ENCODE measurements around the gene IGFBP1. TPM values are rescaled to one million over a fixed set of nuclear protein-coding genes. Genes with fewer than 3 reads are reported as not detected.

Gene IGFBP1
- total and polyA plus RNA-seq, 8 donors: 0.55 TPM; not detected in 7

- H3K4me3 ChIP-seq: peak overlapping the region in 2 of 4 donors; percentile 35 to 51
- peak; percentile 80 to 89 for DNase-seq
- peaks cover 0 to 25% (median 16%) of the 10 kb centered on the region in 4 donors for H3K36me3 ChIP-seq
- no peaks in the 10 kb centered on the region for H3K9me3 ChIP-seq
- intact Hi-C loops (cut with DNase I; ENCODE audit: low total_unique reads): loop anchor here (5.0 kb wide), 3 partner anchors 435 to 1260 kb away; no protein-coding TSS in a partner anchor
- H3K27me3 ChIP-seq: peaks cover 6 to 60% (median 41%) of the 10 kb centered on the region in 3 donors
- peaks cover 26 to 50% (median 44%) of the 10 kb centered on the region in 4 donors for H3K4me1 ChIP-seq
- H3K27ac ChIP-seq: no peak overlapping the region
- peak in 4 of 7 experiments; percentile 71 to 89 (median 85) for TF ChIP-seq CTCF (IDR thresholded peaks at IDR 0.05)
- no peak for TF ChIP-seq EP300 (IDR thresholded peaks at IDR 0.05)
- WGBS, 5 donors: 7 to 11% (median 8%) methylated on average over 15 of the region's 15 CpGs
Observed at GRCh38 chr7:45917658-45918057, 29.4 kb downstream of the IGFBP1 start.

GRCh38 chr7:45918556-45918955 is 30.3 kb downstream of the IGFBP1 start:
- TF ChIP-seq POLR2AphosphoS5 (IDR thresholded peaks at IDR 0.05): no peak
- intact Hi-C loops (cut with DNase I; ENCODE audit: low total_unique reads): loop anchor here (5.0 kb wide), 3 partner anchors 434 to 1259 kb away; no protein-coding TSS in a partner anchor
- H3K9me3 ChIP-seq: no peaks in the 10 kb centered on the region
- WGBS, 5 donors: 58 to 79% (median 64%) methylated on average over 2 of the region's 2 CpGs
- H3K27me3 ChIP-seq: peaks cover 6 to 65% (median 45%) of the 10 kb centered on the region in 3 donors
- no peak overlapping the region for H3K27ac ChIP-seq
- H3K4me3 ChIP-seq: peak overlapping the region in 1 of 4 donors; percentile 51
- DNase-seq: no peak
- peaks cover 0 to 16% (median 12%) of the 10 kb centered on the region in 4 donors for H3K36me3 ChIP-seq
- peaks cover 30 to 59% (median 49%) of the 10 kb centered on the region in 4 donors for H3K4me1 ChIP-seq

GRCh38 chr7:45919231-45919784 is 31.0 kb downstream of the IGFBP1 start:
- peaks cover 0 to 15% (median 10%) of the 10 kb centered on the region in 4 donors for H3K36me3 ChIP-seq
- H3K4me1 ChIP-seq: peaks cover 30 to 60% (median 49%) of the 10 kb centered on the region in 4 donors
- H3K9me3 ChIP-seq: no peaks in the 10 kb centered on the region
- no peak overlapping the region for H3K27ac ChIP-seq
- DNase-seq: no peak
- TF ChIP-seq CTCF (IDR thresholded peaks at IDR 0.05) (no peak), EP300 (IDR thresholded peaks at IDR 0.05) (no peak), POLR2AphosphoS5 (IDR thresholded peaks at IDR 0.05) (no peak), POLR2A (IDR thresholded peaks at IDR 0.05) (no peak)
- peak overlapping the region; percentile 49 to 56 (median 50) for H3K4me3 ChIP-seq
- WGBS, 5 donors: 32 to 45% (median 43%) methylated on average over 9 of the region's 9 CpGs
- intact Hi-C loops (cut with DNase I; ENCODE audit: low total_unique reads): loop anchor here (5.0 kb wide), 3 partner anchors 433 to 1258 kb away; no protein-coding TSS in a partner anchor
- peaks cover 6 to 65% (median 45%) of the 10 kb centered on the region in 3 donors for H3K27me3 ChIP-seq

- intact Hi-C loops (cut with DNase I; ENCODE audit: low total_unique reads): loop anchor here (5.0 kb wide), 3 partner anchors 432 to 1257 kb away; no protein-coding TSS in a partner anchor
- no peak for DNase-seq
- Histone ChIP-seq H3K27me3 (peaks cover 6 to 60% (median 45%) of the 10 kb centered on the region in 3 donors), H3K36me3 (peaks cover 0 to 8% (median 4%) of the 10 kb centered on the region in 4 donors), H3K4me1 (peaks cover 30 to 60% (median 49%) of the 10 kb centered on the region in 4 donors), H3K4me3 (peak overlapping the region; percentile 49 to 56 (median 50)), H3K9me3 (no peaks in the 10 kb centered on the region), H3K27ac (peak overlapping the region in 2 of 5 donors; percentile 54 to 58)
- 5 to 14% (median 7%) methylated on average over 19 of the region's 19 CpGs for WGBS, 5 donors
- no peak for TF ChIP-seq EP300 (IDR thresholded peaks at IDR 0.05)
- TF ChIP-seq POLR2AphosphoS5 (IDR thresholded peaks at IDR 0.05): no peak
- no peak for TF ChIP-seq CTCF (IDR thresholded peaks at IDR 0.05)
- no peak for TF ChIP-seq POLR2A (IDR thresholded peaks at IDR 0.05)
Observed at GRCh38 chr7:45919993-45920459, 31.7 kb downstream of the IGFBP1 start.

All from stomach (tissue), 9 donors.